MM.1S (cell line): ENCODE measurements around the gene FILIP1.

Experiments used
- DNase-seq: peaks from one replicate; pipeline ENCODE4 v3.0.0-alpha.2; 2015
- H2AFZ ChIP-seq: fragments of 300-600 bp; sonication (generic); 2 replicates; pipeline ENCODE4 v1.6.0; 2016; ENCODE audit warnings: antibody characterized with exemption, low read length
- H3F3A ChIP-seq: fragments of 300-600 bp; sonication (generic); 2 replicates; pipeline ENCODE4 v1.6.1; 2016; ENCODE audit warnings: mild to moderate bottlenecking, antibody characterized with exemption, low read length, moderate library complexity, mixed read lengths; ENCODE audit not compliant: insufficient read depth
- H3K27ac ChIP-seq: fragments of 300-600 bp; sonication (generic); 2 replicates; pipeline ENCODE4 v1.5.1; 2016; ENCODE audit warnings: mild to moderate bottlenecking, low read length
- H3K27me3 ChIP-seq: fragments of 300-600 bp; sonication (generic); replicated peaks from 2 replicates; pipeline ENCODE4 v1.6.0; 2016; ENCODE audit warnings: low read length; ENCODE audit not compliant: insufficient read depth
- H3K36me3 ChIP-seq: fragments of 300-600 bp; sonication (generic); replicated peaks from 2 replicates; pipeline ENCODE4 v1.6.1; 2016; ENCODE audit warnings: mild to moderate bottlenecking, low read length, mixed read lengths; ENCODE audit not compliant: insufficient read depth
- H3K4me1 ChIP-seq: fragments of 300-600 bp; sonication (generic); 2 replicates; pipeline ENCODE4 v1.6.1; 2016; ENCODE audit warnings: low read length, mixed read lengths
- H3K4me2 ChIP-seq: fragments of 300-600 bp; sonication (generic); 2 replicates; pipeline ENCODE4 v1.6.0; 2016; ENCODE audit warnings: low read depth, low read length
- H3K4me3 ChIP-seq: fragments of 300-600 bp; sonication (generic); 2 replicates; pipeline ENCODE4 v1.5.1; 2016; ENCODE audit warnings: low read length, mixed read lengths
- H3K79me2 ChIP-seq: fragments of 300-600 bp; sonication (generic); 2 replicates; pipeline ENCODE4 v1.6.1; 2016; ENCODE audit warnings: mixed run types, low read length, mixed read lengths
- H3K9ac ChIP-seq: fragments of 300-600 bp; sonication (generic); 2 replicates; pipeline ENCODE4 v1.6.1; 2016; ENCODE audit warnings: low read length, mixed read lengths
- H3K9me2 ChIP-seq: fragments of 300-600 bp; sonication (generic); replicated peaks from 2 replicates; pipeline ENCODE4 v1.6.1; 2016; ENCODE audit warnings: mild to moderate bottlenecking, low read length, mixed read lengths; ENCODE audit not compliant: insufficient read depth
- H3K9me3 ChIP-seq: fragments of 300-600 bp; sonication (generic); replicated peaks from 2 replicates; pipeline ENCODE4 v1.6.1; 2016; ENCODE audit warnings: mild to moderate bottlenecking, low read length, mixed read lengths; ENCODE audit not compliant: insufficient read depth
- H4K20me1 ChIP-seq: fragments of 300-600 bp; sonication (generic); 2 replicates; pipeline ENCODE4 v1.6.1; 2016; ENCODE audit warnings: mild to moderate bottlenecking, low read length, moderate library complexity, mixed read lengths; ENCODE audit not compliant: insufficient read depth
- EZH2 ChIP-seq: fragments of 300-600 bp; sonication (generic); optimal IDR thresholded peaks from 2 replicates; pipeline ENCODE3; 2017; ENCODE audit warnings: low read depth, mild to moderate bottlenecking, antibody characterized with exemption, low read length, mixed read lengths
- EZH2phosphoT487 ChIP-seq: fragments of 300-600 bp; sonication (generic); IDR thresholded peaks from 2 replicates; pipeline ENCODE4 v1.6.1; 2018; ENCODE audit warnings: antibody characterized with exemption, low read length
- TF ChIP-seq, protein P1 (sequence below): fragments of 300-600 bp; sonication (generic); IDR thresholded peaks from 2 replicates; pipeline ENCODE4 v1.5.1; 2016; ENCODE audit warnings: antibody characterized with exemption, low read length, mixed read lengths

Gene FILIP1

GRCh38 chr6:75337835-75338580 lies 155.6 kb downstream of the FILIP1 start:
- Histone ChIP-seq H3F3A (no peaks in the 10 kb centered on the region), H3K4me2 (no peak overlapping the region), H3K27ac (no peak overlapping the region), H3K27me3 (no peaks in the 10 kb centered on the region), H3K4me3 (no peak overlapping the region), H3K9me2 (no peaks in the 10 kb centered on the region), H4K20me1 (no peaks in the 10 kb centered on the region), H3K36me3 (no peaks in the 10 kb centered on the region), H3K79me2 (no peaks in the 10 kb centered on the region), H3K4me1 (no peaks in the 10 kb centered on the region), H2AFZ (no peak overlapping the region), H3K9me3 (no peaks in the 10 kb centered on the region), H3K9ac (no peak overlapping the region)
- no peak for TF ChIP-seq EZH2
- TF ChIP-seq, protein P1, sequence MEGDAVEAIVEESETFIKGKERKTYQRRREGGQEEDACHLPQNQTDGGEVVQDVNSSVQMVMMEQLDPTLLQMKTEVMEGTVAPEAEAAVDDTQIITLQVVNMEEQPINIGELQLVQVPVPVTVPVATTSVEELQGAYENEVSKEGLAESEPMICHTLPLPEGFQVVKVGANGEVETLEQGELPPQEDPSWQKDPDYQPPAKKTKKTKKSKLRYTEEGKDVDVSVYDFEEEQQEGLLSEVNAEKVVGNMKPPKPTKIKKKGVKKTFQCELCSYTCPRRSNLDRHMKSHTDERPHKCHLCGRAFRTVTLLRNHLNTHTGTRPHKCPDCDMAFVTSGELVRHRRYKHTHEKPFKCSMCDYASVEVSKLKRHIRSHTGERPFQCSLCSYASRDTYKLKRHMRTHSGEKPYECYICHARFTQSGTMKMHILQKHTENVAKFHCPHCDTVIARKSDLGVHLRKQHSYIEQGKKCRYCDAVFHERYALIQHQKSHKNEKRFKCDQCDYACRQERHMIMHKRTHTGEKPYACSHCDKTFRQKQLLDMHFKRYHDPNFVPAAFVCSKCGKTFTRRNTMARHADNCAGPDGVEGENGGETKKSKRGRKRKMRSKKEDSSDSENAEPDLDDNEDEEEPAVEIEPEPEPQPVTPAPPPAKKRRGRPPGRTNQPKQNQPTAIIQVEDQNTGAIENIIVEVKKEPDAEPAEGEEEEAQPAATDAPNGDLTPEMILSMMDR: no peak
- TF ChIP-seq EZH2phosphoT487: no peak
- DNase-seq: no peak

DNA sequence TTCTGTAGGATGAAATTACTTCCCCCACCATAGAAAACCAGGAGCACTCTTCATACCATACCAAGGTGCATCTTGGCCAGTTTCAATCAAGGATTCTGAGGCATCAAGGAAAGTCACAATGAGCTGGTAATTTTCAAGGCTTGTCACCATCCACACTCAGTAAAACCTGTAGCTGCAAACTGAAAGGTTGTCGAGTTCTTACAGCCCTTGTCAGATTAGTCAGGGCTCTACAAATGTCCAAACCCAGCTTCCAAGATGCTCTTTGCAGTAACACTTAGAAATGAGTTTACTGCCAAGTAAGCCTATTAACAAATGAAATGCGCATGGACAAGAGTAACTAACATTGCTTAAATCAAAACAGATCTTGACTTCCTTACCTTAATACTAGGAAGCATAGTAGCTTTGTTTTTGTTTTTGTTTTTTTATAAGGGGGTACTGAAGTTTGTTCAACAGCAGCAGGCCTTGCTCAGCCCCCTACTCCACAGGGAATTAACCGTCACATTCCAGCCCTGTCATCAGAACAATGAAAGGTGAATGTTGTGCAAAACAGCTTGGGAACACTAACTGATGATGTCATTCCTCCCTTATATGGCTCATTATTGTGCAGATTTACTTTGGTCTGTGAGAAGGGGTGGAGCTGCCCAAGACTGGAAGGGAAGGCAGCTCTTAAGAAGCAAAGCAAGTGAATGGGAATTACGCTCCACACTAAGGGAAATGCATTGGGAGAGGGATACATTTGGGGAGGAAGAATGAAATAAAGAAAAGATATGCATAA lies 159.1 kb downstream of the FILIP1 start:
- no peak overlapping the region for H3K9ac ChIP-seq

GRCh38 chr6:75333676-75334200 lies 159.9 kb downstream of the FILIP1 start:
- H3K4me1 ChIP-seq: no peaks in the 10 kb centered on the region
- H3K9me2 ChIP-seq: no peaks in the 10 kb centered on the region
- no peak for DNase-seq
- H3K36me3 ChIP-seq: no peaks in the 10 kb centered on the region
- no peaks in the 10 kb centered on the region for H4K20me1 ChIP-seq
- no peaks in the 10 kb centered on the region for H3K27me3 ChIP-seq
- no peak overlapping the region for H3K9ac ChIP-seq
- H3K9me3 ChIP-seq: no peaks in the 10 kb centered on the region
- H3K79me2 ChIP-seq: no peaks in the 10 kb centered on the region
- no peak overlapping the region for H3K4me2 ChIP-seq
- H2AFZ ChIP-seq: no peak overlapping the region
- TF ChIP-seq EZH2 (no peak), EZH2phosphoT487 (no peak)
- TF ChIP-seq, protein P1: no peak
- no peak overlapping the region for H3K27ac ChIP-seq
- H3F3A ChIP-seq: no peaks in the 10 kb centered on the region
- H3K4me3 ChIP-seq: no peak overlapping the region

More for the DNA sequence above, 159.1 kb downstream of the FILIP1 start:
- no peaks in the 10 kb centered on the region for H3K9me2 ChIP-seq
- no peak overlapping the region for H3K27ac ChIP-seq
- no peaks in the 10 kb centered on the region for H3K27me3 ChIP-seq
- TF ChIP-seq, protein P1: no peak
- no peak for TF ChIP-seq EZH2phosphoT487
- TF ChIP-seq EZH2: no peak
- H3K36me3 ChIP-seq: no peaks in the 10 kb centered on the region
- H3K4me3 ChIP-seq: no peak overlapping the region
- H4K20me1 ChIP-seq: no peaks in the 10 kb centered on the region
- no peak overlapping the region for H2AFZ ChIP-seq
- no peak overlapping the region for H3K4me2 ChIP-seq
- no peak for DNase-seq
- no peaks in the 10 kb centered on the region for H3K79me2 ChIP-seq
- no peaks in the 10 kb centered on the region for H3K9me3 ChIP-seq
- H3K4me1 ChIP-seq: no peaks in the 10 kb centered on the region
- no peaks in the 10 kb centered on the region for H3F3A ChIP-seq
